ENCODE measurements around the gene MAP3K20. TPM values are rescaled to one million over a fixed set of nuclear protein-coding genes. Genes with fewer than 3 reads are reported as not detected.

MAP3K20 gene
- total RNA-seq, 1 experiment from 2014 or later = 15.2 TPM

DNA sequence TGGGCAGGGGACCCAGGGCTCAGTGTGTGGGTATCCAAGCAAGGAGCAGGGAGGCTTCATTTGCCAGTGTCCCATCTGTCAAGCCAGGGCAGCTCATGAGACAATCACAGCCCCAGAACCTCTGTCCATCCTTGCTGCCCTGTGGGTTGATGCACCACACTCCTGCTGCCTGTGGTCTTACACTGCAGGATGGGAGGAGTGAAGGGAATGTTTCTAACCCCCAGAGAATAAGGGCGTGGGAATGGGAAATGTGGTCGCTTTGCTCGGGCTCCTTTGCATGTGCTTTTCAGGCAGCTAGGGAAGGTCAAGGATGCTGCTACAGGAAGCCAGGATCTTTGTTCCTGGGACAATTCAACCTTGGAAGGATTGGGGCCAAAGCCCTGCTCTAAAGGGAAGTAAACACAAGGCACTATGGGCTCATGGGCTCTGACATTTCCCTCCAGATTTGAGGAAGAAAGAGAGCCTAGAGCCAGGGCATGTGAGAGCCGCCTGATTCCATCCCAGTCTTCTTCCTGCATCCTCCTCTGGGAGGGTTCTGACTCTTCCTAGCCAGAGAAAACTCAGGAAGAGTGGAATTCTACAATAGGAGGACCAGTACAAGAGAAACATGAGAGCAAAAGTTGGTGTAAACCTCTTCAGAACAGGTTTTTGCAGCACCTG lies 18.8 kb upstream of the MAP3K20 start:
- H3K27ac Mint-ChIP-seq = no peak overlapping the region
- DNase-seq (ENCODE audit: low spot score) (no peak), ATAC-seq (no peak)
- H3K36me3 Mint-ChIP-seq = no peaks in the 10 kb centered on the region
- no peak overlapping the region for H3K4me3 Mint-ChIP-seq
- H3K4me1 Mint-ChIP-seq = peaks cover 3% of the 10 kb centered on the region
- ChIA-PET POLR2A (no interaction called here), CTCF (interaction anchor here (1.2 to 1.4 kb wide), 2 partner anchors 12 to 34 kb away, joined by 4 read pairs; no protein-coding TSS in a partner anchor)
- peaks cover 5% of the 10 kb centered on the region for H3K9me3 Mint-ChIP-seq
- H3K27me3 Mint-ChIP-seq (ENCODE audit: low read depth) = peaks cover 5% of the 10 kb centered on the region; the same call in 1 of the 2 replicates
- TF ChIP-seq SOX15 (CRISPR knock-in tag; IDR thresholded peaks at IDR 0.05) (no peak), NFYB (CRISPR knock-in tag; conservative IDR thresholded peaks at IDR 0.05; ENCODE audit: low read depth) (no peak), SMAD4 (CRISPR knock-in tag; IDR thresholded peaks at IDR 0.05) (no peak), TEAD1 (CRISPR knock-in tag; IDR thresholded peaks at IDR 0.05) (no peak), CREM (CRISPR knock-in tag; IDR thresholded peaks at IDR 0.05) (no peak), FOXK1 (CRISPR knock-in tag; IDR thresholded peaks at IDR 0.05) (no peak), SP1 (CRISPR knock-in tag; conservative IDR thresholded peaks at IDR 0.05) (no peak), MYBL2 (CRISPR knock-in tag; IDR thresholded peaks at IDR 0.05) (no peak), EMX1 (CRISPR knock-in tag; IDR thresholded peaks at IDR 0.05) (no peak), ZNF423 (CRISPR knock-in tag; IDR thresholded peaks at IDR 0.05) (no peak), RORB (CRISPR knock-in tag; IDR thresholded peaks at IDR 0.05) (no peak), KAT7 (CRISPR knock-in tag; IDR thresholded peaks at IDR 0.05; ENCODE audit: borderline replicate concordance) (no peak)
- TF ChIP-seq, protein P1, sequence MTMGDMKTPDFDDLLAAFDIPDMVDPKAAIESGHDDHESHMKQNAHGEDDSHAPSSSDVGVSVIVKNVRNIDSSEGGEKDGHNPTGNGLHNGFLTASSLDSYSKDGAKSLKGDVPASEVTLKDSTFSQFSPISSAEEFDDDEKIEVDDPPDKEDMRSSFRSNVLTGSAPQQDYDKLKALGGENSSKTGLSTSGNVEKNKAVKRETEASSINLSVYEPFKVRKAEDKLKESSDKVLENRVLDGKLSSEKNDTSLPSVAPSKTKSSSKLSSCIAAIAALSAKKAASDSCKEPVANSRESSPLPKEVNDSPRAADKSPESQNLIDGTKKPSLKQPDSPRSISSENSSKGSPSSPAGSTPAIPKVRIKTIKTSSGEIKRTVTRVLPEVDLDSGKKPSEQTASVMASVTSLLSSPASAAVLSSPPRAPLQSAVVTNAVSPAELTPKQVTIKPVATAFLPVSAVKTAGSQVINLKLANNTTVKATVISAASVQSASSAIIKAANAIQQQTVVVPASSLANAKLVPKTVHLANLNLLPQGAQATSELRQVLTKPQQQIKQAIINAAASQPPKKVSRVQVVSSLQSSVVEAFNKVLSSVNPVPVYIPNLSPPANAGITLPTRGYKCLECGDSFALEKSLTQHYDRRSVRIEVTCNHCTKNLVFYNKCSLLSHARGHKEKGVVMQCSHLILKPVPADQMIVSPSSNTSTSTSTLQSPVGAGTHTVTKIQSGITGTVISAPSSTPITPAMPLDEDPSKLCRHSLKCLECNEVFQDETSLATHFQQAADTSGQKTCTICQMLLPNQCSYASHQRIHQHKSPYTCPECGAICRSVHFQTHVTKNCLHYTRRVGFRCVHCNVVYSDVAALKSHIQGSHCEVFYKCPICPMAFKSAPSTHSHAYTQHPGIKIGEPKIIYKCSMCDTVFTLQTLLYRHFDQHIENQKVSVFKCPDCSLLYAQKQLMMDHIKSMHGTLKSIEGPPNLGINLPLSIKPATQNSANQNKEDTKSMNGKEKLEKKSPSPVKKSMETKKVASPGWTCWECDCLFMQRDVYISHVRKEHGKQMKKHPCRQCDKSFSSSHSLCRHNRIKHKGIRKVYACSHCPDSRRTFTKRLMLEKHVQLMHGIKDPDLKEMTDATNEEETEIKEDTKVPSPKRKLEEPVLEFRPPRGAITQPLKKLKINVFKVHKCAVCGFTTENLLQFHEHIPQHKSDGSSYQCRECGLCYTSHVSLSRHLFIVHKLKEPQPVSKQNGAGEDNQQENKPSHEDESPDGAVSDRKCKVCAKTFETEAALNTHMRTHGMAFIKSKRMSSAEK (CRISPR knock-in tag; IDR thresholded peaks at IDR 0.05; ENCODE audit: borderline replicate concordance) = no peak
- TF ChIP-seq, protein P2, sequence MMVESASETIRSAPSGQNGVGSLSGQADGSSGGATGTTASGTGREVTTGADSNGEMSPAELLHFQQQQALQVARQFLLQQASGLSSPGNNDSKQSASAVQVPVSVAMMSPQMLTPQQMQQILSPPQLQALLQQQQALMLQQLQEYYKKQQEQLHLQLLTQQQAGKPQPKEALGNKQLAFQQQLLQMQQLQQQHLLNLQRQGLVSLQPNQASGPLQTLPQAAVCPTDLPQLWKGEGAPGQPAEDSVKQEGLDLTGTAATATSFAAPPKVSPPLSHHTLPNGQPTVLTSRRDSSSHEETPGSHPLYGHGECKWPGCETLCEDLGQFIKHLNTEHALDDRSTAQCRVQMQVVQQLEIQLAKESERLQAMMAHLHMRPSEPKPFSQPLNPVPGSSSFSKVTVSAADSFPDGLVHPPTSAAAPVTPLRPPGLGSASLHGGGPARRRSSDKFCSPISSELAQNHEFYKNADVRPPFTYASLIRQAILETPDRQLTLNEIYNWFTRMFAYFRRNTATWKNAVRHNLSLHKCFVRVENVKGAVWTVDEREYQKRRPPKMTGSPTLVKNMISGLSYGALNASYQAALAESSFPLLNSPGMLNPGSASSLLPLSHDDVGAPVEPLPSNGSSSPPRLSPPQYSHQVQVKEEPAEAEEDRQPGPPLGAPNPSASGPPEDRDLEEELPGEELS (CRISPR knock-in tag; IDR thresholded peaks at IDR 0.05) = no peak
- TF ChIP-seq, protein P3, sequence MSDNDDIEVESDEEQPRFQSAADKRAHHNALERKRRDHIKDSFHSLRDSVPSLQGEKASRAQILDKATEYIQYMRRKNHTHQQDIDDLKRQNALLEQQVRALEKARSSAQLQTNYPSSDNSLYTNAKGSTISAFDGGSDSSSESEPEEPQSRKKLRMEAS (CRISPR knock-in tag; IDR thresholded peaks at IDR 0.05) = no peak
- TF ChIP-seq, protein P4, sequence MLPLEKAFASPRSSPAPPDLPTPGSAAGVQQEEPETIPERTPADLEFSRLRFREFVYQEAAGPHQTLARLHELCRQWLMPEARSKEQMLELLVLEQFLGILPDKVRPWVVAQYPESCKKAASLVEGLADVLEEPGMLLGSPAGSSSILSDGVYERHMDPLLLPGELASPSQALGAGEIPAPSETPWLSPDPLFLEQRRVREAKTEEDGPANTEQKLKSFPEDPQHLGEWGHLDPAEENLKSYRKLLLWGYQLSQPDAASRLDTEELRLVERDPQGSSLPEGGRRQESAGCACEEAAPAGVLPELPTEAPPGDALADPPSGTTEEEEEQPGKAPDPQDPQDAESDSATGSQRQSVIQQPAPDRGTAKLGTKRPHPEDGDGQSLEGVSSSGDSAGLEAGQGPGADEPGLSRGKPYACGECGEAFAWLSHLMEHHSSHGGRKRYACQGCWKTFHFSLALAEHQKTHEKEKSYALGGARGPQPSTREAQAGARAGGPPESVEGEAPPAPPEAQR (CRISPR knock-in tag; IDR thresholded peaks at IDR 0.05) = no peak
- TF ChIP-seq, protein P5, sequence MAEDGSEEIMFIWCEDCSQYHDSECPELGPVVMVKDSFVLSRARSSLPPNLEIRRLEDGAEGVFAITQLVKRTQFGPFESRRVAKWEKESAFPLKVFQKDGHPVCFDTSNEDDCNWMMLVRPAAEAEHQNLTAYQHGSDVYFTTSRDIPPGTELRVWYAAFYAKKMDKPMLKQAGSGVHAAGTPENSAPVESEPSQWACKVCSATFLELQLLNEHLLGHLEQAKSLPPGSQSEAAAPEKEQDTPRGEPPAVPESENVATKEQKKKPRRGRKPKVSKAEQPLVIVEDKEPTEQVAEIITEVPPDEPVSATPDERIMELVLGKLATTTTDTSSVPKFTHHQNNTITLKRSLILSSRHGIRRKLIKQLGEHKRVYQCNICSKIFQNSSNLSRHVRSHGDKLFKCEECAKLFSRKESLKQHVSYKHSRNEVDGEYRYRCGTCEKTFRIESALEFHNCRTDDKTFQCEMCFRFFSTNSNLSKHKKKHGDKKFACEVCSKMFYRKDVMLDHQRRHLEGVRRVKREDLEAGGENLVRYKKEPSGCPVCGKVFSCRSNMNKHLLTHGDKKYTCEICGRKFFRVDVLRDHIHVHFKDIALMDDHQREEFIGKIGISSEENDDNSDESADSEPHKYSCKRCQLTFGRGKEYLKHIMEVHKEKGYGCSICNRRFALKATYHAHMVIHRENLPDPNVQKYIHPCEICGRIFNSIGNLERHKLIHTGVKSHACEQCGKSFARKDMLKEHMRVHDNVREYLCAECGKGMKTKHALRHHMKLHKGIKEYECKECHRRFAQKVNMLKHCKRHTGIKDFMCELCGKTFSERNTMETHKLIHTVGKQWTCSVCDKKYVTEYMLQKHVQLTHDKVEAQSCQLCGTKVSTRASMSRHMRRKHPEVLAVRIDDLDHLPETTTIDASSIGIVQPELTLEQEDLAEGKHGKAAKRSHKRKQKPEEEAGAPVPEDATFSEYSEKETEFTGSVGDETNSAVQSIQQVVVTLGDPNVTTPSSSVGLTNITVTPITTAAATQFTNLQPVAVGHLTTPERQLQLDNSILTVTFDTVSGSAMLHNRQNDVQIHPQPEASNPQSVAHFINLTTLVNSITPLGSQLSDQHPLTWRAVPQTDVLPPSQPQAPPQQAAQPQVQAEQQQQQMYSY (CRISPR knock-in tag; IDR thresholded peaks at IDR 0.05) = no peak
- TF ChIP-seq, protein P6, sequence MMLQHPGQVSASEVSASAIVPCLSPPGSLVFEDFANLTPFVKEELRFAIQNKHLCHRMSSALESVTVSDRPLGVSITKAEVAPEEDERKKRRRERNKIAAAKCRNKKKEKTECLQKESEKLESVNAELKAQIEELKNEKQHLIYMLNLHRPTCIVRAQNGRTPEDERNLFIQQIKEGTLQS (CRISPR knock-in tag; conservative IDR thresholded peaks at IDR 0.05) = no peak
- TF ChIP-seq, protein P7, sequence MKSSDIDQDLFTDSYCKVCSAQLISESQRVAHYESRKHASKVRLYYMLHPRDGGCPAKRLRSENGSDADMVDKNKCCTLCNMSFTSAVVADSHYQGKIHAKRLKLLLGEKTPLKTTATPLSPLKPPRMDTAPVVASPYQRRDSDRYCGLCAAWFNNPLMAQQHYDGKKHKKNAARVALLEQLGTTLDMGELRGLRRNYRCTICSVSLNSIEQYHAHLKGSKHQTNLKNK (CRISPR knock-in tag; IDR thresholded peaks at IDR 0.05) = no peak

All from WTC11 (cell line).